T1000 (cell line): Measurements from ENCODE around the gene ZNF366.
A peak's percentile ranks its signal among the peaks of the same experiment; 100 is the strongest.

Source experiments
- DNase-seq: peaks from one replicate; lab custom pipeline; 2025; ENCODE audit warnings: mixed read lengths; lab: John Stamatoyannopoulos, UW

The ZNF366 gene, protein sequence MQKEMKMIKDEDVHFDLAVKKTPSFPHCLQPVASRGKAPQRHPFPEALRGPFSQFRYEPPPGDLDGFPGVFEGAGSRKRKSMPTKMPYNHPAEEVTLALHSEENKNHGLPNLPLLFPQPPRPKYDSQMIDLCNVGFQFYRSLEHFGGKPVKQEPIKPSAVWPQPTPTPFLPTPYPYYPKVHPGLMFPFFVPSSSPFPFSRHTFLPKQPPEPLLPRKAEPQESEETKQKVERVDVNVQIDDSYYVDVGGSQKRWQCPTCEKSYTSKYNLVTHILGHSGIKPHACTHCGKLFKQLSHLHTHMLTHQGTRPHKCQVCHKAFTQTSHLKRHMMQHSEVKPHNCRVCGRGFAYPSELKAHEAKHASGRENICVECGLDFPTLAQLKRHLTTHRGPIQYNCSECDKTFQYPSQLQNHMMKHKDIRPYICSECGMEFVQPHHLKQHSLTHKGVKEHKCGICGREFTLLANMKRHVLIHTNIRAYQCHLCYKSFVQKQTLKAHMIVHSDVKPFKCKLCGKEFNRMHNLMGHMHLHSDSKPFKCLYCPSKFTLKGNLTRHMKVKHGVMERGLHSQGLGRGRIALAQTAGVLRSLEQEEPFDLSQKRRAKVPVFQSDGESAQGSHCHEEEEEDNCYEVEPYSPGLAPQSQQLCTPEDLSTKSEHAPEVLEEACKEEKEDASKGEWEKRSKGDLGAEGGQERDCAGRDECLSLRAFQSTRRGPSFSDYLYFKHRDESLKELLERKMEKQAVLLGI

DNA sequence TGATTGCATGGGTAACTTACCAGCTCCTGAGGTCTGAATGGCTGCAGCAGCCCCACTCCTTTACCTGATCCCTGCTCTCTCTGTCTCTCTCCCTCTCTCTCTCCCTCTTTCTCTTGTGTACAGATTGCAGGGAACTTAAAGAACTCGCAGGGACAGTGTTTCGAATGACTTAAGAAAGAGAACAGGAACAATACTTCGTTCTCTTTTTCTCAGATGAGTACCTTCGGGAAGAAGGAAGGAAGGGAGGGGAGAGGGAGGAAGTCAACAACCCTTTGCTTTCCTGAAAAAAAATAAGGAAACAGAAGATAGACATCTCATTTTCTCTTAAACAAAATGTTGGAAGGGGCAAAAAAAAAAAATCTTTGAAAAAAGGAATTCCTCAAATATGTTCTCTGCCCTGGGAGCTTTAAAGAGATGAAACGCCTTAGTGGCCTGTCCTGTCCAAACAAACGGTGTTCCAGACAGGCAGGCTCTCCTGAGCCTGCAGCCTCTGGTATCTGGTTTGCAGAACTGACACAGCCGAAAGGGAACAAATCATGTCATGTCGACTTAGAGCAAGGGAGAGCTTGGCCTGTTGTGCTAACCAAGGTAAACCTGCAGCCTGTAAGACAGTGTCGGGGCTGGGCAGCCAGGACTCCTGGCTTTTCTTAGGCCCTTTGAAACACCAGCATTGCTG, at the start of gene ZNF366:
Gene ZNF366 (minus strand): TSS at position 180 of the 676 bp plus-strand sequence. CDS start 45,914 bp downstream, outside the sequence.
- no peak for DNase-seq

DNA sequence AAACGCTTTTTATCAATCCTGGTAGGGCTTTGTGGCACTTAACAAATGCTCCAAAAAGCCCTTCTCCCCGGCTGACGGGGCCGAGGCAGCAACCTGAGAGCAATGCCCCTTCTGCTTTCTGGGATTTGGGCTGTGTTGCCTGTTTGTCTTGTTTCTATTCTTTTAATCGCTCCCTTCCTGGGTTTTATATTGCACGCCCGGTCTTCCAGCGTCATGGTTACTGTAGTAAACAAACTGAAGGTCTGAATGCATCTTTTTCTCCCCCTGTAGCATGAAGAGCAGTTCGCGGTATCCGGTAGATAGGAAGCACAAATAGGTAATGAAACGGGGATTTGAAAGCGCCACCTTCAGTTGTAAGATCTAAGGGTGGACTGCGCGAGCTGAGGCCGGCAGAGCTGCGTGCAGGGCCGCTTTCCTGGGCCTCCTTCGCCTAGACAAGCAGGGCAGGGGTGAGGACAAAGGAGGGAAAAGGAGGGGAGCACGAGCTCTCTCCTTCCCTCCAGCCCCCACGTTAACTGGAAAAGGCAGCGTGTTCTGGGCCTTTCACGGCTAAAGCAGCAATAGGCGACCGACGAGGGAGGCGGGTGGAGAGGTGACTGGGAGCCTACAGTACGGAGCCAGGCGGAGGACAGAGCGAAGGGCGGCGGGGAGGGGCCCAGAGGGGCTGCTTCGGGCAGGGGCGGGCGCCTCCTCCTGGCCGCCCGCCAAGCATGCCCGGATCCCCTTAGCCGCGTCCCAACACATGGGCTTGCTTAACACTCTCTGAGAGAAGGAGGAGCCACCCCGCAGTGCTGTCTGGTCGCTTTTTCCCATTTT, 49.3 kb upstream of the ZNF366 start:
- no peak for DNase-seq

DNA sequence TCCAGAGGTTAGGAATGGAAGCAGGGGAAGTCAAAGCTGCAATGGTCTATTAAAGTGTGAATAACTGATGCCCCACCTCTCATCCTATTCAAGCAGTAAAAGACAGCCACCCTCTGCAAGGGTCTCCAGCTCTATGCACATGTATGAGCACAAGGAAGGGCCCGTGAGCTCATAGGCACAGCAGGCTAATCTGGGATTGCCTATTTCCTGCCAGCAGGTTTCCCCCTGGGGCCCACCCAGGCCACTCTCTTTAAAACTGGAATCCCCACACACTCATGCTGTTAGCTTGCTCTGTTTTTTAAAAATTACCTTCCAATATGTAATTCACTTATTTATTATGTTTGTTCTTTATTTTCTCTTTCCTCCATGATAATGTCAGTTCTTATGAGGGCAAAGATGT, 48.7 kb upstream of the ZNF366 start:
- no peak for DNase-seq

DNA sequence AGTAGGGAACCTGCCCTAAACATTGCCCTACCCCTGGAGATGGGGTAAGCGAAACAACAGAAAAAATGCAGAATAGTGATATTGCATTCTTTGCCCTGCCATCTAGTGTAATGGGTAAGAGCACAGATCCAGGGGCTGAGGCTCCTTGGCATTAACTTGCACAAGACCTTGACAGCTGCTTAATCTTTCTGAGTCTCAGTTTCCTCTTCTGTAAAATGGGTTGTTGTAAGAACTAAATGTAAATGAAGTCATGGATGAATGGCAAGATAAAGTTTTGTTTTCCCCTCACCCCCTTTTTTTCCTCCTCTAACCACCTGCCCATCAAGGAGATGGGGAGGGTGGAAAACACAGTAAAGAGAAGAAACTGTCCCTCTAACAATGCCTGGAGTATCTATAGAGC, 47.7 kb upstream of the ZNF366 start:
- no peak for DNase-seq

DNA sequence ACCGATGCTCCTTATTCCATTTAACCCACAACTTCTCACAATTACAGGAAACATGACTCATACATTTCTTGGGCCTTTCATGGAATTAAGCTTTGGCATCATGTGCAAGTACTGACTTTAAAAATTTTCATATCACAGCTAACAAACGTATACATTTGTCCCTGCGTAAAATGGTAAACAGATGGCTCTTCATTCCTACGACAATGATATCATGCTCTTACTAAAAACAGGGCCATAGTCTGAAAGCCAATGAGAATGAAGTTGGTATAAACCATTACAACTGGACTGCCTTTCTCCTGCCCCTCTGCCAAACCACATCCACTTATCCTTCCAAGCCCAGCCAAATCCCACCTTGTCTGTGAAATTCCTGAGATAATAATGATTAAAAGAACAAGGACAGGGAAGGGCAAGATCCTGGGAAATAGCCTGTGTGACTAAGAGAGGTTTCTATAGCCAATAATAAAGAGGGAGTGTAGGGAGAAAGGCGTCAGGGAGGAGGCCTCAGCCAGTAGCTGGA, 44.9 kb upstream of the ZNF366 start:
- DNase-seq, result no peak

DNA sequence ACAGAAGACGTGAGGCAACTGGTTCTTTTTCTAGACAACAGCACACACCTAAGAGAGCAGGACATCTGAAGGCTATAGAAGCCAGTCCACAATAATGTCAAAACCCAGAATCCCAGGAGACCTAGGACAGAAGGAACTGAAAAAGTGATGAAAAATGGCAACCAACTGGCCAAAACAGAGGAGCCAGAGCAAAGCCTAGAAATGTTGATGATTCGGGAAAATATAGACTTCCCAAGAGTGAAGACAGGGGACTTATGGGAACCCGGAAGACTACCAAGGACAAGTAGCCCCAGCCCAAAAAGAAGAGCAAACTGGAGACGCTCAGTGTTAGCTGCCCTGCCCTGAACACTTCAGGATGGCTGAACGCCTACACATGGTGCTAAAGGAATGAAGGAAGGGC, 43.4 kb upstream of the ZNF366 start:
- no peak for DNase-seq

DNA sequence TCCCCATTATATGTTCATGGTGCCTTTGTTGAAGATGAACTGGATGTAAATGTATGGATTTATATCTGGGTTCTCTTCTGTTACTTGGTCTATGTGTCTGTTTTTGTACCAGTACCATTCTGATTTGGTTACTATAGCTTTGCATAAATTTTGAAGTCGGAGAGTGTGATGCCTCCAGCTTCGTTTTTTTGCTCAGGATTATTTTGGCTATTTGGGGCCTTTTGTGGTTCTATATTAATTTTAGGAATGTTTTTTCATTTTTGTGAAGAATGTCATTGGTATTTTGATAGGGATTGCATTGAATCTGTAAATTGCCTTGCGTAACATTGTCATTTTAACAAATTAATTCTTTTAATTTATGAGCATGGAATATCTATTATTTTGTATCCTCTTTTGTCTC, 36.6 kb upstream of the ZNF366 start:
- DNase-seq, result no peak

DNA sequence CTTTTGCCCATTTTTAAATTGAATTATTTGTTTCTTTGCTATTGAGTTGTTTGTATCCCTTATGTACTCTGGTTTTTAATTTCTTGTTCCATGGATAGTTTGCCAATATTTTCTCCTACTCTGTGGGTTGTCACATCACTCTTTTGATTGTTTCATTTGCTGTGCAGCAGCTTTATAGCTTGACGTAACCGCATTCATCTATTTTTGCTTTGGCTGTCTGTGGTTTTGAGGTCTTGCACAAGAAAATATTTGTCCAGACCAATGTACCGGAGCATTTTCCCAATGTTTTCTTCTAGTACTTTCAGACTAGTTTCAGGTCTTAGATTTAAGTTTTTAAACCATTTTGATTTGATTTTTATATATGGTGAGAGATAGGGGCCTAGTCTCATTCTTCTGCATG, 36.2 kb upstream of the ZNF366 start:
- no peak for DNase-seq

DNA sequence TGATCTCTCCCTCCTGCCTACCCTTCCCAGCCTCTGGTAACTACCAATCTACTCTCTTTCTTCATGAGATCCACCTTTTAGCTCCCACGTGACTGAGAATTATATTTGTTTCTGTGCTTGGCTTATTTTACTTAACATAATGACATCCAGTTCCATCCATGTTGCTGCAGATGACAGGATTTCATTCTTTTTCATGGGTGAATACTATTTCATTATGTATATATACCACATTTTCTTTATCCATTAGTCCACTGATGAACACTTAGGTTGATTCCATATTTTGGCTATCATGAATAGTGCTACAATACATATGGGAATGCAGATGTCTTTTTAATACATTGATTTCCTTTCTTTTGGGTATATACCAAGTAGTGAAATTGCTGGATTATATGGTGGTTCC, 35.5 kb upstream of the ZNF366 start:
- no peak for DNase-seq

DNA sequence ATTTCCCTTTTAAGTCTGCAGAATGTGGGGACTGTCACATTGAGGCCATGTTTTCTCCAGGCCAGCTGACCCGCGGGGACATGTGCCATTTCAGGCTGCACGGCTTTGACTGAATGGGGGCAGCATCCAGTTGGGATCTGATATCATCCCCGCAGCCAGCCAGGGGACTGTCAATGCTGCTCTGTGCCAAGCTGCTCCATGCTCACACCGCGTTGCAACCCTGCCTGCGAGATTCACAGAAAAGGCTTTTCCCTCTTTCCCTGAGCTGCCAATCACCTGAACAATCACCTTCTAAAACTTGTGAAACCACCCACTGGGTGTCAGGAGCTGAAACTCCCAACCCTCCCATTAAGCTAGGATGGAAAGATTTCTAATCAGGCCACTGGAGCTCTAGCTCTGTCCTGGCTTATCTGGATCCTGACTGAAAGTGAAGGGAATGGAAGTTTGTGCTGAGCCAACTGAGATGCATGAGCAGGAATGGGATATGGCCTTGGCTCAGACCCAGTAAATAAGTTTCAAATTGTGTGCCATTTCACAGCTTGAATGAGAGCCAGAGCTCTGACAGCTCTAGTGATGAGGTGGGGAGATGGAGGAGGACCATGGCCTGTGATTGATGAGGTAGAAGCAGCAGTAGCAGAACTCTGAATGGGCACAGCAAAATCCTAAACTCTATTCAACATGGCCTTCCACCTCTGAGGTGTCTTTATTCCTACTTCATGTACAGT, 34.5 kb upstream of the ZNF366 start:
- DNase-seq, result no peak

DNA sequence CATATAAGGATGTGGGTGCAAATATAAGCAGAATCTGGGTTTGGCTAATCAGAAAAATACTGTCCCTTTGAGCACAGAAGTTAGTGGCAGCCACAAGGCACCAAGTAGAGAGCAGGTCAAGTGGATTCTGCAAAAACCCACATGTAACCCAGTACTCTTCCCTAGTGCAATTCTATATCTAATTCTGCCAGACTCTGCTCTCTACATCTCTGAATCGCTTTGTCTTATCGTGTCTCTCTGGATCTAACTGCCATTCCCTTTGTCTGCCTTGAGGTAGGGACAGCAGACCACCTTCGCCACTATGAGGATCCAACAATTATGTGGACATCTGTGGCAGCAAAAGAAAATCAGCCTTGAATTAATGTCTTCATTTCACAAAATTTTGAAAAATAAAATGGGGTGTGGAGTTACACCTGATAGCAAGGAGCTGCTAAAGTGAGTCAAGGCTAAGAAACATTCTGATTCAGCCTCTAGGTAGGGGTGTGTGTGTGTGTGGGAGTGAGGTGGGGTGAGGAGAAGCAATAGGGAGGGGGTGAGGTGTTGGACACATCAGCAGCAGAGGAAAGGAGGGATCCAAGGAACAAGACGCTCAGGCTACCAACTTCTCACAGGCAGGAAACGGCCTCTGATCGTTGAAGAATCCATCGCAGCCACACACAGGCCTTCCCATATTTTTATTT, 33.7 kb upstream of the ZNF366 start:
- no peak for DNase-seq

DNA sequence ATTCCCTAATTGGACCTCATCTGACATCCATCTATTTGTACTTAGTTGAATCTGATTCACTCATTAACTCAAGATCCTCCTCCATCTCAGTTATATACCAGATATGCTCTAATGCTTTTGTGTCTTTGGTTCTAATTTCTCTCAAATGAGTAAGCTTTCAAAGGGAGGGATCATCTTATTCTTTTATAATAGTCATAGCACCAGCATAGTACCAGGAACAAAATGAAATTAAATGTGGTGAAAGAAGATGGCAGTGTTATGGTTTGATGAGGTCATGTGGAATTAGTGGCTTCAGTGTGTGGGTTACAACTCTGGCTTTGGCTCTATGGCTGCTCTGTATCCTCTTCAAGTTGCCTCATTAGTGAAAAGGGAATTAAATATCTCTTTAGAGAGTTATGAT, 32.5 kb upstream of the ZNF366 start:
- no peak for DNase-seq

DNA sequence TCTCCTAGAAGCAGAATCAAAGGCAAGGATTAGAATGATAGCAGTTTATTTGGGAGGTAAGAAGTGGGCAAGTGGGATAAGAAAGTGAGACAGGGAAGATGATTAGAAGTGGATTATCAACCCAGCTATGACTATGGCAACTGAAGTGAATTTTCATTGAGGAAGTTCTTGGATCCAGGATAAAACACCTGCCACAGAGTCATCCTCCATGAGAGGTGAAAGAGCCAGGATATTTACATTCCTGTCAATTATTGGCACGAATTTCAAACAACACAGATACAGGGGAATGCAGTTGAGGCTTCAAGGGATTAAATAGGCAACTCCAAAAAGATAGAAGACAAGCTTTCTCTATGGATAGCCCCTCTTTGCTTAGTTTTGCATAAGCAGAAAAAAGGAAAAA, 31.8 kb upstream of the ZNF366 start:
- DNase-seq, result no peak

DNA sequence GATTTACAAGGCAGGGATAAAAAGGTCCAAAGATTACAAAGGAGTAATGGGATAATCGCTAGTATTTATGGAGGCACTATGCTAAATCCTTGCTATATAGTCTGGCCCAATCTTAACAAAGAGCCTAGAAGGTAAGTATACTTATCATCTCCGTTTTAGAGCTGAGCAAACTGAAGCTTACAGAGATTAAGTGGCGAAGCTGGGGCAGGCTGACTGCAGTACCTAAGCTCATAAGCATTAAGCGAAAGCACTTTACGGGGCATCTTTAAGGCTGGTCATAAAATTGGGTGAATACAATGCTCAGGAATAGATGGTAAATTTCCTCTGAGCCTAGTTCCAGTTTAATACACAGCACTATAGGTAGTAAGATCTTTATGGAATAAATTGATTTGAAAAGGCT, 30.0 kb upstream of the ZNF366 start:
- DNase-seq, result no peak

DNA sequence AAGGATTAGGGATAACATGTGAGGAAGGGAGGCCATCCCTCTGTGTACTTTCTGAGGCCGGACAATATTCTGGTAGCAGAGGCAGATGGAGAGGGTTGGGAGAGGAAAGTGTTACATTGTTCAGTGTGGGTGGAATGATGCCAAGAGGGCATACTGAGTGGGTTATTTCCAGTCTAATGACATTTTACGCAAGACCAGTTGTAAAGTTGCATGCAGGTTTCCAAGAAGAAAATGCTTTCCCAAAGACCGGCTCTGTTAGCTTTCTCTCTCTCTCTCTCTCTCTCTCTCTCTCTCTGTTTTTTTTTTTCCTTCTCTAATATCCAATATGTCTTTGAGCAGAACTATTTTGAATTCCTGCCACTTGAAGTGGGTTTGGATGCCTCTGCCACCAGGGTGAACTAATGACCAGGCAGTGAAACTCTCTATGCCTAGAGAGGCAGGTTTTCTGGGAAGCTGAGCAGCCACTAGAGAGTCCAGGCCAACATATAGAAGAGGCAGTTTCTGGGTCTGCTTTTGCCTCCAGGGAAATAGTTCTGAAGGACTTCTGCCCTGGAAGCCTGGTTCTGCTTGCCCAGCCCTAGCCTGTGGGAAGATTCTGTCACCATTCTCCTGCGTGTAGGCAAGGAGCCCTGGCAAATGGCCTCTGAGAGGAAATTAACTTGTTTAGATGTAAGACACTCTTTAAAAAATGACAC, 24.4 kb upstream of the ZNF366 start:
- DNase-seq, result no peak

DNA sequence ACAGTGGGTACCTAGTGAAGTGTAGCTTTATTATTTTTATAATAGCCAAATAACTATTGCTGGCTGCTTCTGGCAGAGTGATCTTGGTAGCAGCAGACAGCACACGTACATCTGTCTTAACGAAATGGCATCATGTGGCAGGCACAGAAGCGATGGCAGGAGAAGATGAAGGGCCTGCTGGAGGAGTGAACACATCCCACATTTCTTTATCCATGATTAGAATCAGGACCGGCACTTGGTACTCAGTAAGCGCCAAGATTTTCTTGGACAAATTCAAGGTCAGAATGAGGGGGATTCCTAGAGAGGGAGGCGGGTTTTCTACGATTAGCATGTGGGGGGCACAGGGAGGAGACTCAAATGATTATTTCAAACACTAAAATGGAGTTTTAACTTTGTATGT, 23.0 kb upstream of the ZNF366 start:
- DNase-seq, result no peak

DNA sequence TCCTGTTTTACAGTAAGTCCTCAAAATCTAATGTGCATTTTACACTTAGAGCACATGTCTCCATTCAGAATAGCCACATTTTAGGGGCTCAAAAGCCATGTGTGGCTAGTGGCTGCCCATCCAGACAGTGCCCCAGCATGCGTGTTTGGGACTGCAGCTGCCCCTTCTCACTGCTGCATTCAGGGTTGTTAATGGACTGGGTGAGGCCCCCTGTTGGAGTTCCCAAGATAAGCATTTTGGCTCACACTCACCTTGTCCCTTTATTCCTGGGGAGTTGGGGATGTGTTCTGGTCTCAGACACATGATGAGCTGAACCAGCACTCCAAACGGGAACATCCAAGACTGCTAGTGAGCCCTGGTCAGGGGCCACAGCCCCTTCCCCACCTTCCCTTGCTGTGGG, 22.2 kb upstream of the ZNF366 start:
- no peak for DNase-seq

DNA sequence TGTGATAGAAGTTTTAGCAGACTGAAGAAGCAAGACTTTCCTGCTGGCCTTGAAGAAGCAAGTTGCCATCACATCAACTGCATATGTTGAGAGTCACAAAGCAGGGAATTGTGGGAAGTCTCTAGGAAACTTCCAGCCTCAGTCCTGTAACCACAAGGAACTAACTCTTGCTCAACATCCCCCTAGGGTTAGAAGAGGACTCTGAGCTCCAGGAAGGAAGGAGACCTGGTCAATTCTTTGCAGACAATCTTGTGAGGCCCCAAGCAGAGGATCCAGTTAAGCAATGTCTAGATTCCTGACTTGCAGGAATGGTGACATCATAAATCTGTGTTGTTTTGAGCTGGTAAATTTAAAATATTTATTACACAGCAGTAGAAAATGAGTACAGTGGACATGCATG, 18.6 kb upstream of the ZNF366 start:
- peak; percentile 34 for DNase-seq

DNA sequence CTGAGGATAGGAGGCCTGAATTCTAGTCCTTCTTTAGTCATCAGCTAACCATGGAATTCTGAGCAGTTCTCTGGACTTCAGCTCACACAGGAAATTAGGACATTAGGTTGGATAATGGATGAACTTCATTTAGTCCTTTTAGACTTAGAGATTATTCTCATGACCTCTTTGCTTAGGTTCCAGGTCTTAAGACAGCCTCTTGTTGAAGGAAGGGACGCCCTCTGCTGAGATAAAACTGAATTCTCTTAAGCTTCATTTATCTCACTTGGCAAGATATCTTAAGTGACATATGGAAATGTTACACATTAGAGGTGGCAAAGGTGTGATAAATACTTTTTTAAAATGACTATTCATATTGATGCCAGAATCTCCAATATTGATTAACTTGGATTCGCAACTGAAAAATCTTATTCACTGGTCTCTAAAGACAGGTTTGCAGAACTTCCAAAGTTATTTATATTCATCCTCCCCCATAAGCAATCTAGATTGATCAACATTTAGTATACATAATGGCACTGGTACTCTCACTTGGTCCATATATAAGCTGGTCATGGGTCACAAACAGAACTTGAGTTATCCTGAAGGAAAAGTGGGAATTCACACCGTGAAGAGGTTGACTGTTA, 16.9 kb upstream of the ZNF366 start:
- no peak for DNase-seq

DNA sequence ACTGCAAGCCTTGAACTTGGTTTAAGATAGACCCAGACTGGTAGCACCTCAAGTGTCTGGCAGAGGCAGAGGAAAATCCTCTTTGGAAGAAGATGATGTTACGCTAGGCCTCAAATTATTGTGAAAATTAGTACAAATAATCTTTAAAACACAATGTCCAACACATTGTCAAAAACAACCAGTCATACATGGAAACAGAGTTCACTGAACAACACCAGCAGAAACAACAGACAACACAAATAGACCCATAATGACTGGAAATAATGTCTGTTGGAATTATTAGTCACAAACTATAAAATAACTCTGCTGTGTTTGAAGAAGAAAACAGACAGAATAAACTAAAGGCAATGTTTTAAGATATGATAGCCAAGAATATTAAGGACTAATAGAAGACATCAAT, 15.4 kb upstream of the ZNF366 start:
- DNase-seq, result no peak
